GM19468 (cell line): ENCODE data around the gene SLC39A11.

Experiments
- ATAC-seq: cut with Tn5 transposase; IDR thresholded peaks from one replicate; pipeline ENCODE4 v1.9.1; 2021; ENCODE audit warnings: mild to moderate bottlenecking, moderate library complexity, moderate number of reproducible peaks; ENCODE audit not compliant: unreplicated experiment; ENCODE audit errors: extremely low read depth

SLC39A11 gene

DNA sequence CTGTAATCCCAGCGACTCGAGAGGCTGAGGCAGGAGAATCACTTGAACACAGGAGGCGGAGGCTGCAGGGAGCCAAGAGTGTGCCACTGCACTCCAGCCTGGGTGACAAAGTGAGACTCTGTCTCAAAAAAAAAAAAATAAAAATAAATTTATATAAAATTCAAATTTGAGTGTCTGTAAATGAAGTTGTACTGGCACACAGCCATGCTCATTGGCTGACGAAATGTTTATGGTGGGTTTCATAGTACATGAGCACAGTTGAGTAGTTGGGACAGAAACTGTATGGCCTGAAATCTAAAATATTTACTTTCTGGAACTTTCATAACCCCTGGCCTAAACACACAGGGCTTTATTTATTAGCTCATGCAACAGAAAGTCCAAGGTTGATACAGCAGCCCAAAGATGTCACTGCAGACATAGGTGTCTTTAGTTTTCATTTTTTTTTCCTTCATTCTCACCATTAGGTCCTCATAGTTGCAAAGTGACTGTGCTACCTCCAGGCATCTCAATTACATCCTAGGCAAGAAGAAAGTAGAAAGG is 355.3 kb downstream of the SLC39A11 start:
- ATAC-seq: no peak

DNA sequence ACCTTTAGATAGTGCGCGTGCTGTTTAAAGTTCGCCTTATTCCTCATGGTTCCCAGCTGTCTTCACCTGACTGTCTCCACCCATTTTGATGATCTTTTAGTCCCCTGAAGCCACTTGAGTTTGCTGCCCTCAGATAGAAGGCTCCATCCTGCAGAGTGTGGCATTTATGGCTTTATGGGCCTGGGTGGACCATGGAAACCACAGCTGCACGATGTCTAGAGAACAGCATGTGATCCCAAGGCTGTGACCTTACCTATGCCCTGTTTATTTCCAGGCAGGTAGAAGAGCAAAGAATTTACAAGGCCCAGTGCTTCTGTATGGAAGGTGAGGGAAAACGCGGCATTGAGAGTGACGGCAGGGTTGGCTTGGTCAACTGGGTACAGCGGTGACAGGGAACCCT is 356.9 kb downstream of the SLC39A11 start:
- no peak for ATAC-seq

DNA sequence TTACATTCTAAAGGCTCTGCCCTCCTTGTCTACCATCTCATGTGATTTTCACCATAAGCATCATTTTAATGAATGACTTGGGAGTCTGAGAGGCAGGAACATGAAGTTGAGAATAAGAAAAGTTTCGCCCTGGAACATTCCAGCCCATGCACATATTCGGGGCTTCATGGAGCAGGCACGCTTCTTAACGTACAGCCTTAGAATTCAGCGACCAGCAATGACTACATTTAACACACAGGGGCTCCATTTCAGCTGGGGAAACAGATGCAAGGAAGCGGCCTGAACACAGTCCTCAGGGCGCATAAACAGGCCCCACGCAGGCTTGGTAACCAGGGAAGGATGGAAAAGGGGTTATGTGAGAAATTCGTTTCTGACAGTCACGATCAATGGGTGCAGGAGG is 357.4 kb downstream of the SLC39A11 start:
- ATAC-seq: no peak

DNA sequence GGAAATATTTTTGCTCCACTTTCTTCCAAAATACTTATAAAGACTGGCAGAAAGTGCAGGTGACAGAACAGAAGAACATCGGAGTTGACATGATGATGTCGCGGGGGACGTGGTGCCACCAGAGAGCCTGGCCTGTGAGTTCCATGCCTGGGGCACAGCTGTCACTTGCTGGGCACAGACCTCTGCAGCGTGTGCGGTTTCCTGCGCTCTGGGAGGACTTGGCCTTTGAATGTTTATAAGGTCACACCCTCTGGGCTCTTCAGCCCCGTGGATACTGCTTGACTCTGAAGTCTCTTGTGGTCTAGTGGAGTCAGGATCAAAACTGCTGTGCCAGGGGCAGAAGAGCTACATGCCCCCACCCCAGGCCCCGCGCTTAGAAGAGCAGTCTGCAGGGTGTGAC is 357.9 kb downstream of the SLC39A11 start:
- no peak for ATAC-seq

DNA sequence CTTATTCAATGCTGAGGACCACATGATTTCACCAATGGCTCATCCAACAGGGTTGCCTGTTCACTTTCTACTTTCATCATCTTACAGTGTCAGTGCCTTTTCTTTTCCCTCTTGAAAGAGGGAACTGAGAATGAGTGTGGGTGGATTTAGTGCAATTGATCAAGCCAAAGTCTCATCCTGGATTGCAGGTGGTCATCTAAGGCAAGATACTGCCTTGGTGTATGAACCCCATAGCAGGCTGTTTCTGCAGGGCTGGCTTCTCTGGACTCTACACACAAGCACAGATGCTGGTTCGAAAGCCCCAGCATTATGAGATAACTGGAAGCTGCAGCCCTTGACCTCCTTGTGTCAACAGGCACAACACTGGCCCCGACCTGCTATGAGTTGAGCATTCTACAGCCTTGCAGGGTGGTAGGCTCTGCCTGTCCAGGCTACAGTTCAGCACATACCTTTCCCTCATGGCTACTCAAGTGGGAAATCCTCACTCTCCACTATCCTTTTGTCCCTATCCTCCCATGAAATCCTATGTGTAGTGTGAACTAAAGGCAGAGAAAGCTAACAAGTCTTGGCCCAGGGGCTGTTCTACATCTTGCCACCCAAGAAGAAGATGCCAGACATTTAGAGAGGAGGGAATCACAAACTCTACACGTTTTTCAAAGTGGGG is 358.7 kb downstream of the SLC39A11 start:
- ATAC-seq: no peak

DNA sequence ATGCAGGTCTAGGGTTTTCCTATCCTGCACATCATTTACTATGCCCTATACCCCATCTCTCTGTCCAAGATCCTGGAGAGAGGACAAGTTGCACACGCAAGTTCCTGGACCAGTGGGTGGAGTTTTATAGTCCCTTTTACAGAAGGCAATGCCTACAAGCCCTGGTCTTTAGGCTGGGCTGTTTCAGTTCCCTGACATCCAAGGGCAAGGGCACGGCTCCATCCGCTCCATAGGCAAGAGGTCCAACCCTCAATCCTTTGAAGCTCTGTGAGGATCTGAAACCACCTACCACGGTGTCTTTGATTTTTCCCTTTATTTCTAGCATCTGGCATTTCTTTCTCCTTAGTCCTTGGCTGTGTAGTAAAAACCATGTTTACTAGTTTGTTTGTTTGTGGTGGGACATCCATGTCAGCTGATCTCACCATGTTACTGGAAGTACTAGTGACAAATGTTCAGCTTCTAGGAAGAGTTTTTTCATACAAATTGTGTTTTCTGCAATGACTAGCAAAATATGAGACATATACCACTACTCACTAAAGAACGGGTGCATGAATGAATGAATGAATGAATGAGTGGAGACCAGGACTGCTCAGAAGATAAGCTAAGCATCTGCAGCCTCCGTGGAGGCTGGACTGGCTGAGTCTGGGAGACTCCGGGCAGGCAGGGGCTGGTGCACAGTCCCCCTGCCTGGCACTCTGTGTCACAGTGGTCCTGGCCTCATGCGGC is 359.4 kb downstream of the SLC39A11 start:
- ATAC-seq: no peak

DNA sequence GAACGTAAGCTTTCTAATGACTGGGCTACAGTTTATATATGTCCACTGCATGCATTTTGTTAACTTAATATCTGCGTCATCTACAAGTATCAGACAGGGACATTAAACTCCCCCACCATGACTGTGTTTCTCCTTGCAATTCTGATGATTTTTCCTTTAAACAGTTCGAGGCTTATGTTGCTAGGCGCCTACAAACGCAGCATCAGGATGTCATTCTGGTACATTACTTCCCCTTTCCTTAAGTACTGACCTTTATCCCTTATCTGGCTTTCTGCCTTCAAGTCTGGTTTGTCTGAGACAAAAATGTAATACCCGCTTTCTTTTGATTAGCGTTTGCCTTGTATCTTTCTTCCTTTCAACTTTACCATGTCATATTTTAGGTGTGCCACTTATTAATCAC is 362.4 kb downstream of the SLC39A11 start:
- ATAC-seq: no peak

DNA sequence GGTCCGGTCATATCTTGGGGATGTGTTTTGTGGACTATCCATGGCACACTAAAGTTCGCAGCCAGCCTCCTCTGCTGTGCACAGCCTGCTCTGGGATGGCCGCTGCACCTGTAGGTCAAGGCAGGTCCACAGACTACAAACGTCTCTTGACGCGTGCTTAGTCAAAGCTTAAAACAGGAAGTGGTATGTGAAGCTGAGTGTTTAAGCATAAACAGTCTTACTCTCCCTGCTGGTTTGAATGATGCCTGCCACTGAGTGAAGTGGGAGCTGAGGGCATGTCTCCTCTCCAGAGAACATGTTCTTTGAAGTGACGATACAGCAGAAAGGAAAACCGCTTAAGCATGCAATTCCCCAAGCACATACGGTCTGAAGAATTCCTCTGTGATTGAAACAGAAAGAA is 365.6 kb downstream of the SLC39A11 start:
- peak; percentile 89 for ATAC-seq

DNA sequence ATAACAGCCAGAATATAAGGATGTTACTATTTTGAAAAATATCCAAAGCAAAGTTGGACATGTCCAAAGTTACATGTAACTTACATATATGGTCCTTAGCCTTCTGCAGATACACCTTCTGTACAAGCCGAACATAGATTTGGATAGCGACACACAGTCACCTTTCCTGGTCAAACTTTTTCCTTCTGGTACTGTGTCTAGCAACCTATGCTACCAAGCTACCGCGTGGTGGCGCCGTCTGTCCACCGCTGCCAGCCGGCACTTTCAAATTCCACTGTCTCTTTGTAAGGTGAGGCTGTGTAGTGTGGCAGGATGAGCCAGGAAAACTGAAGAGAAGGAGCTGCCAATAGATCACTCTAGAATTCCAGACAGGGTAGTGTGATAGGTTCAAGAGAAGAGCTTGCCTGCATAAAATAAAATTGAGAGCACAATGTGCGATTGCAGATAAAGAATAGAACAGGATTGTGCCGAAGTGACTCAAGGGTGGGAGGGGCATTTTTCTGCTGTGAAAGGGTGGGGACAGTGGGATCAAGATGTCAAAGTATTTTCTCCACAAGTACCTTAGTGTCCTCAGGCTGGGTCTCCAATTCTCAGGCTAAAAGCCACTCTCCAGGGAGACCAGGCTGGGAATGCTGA is 366.9 kb downstream of the SLC39A11 start:
- ATAC-seq: no peak

DNA sequence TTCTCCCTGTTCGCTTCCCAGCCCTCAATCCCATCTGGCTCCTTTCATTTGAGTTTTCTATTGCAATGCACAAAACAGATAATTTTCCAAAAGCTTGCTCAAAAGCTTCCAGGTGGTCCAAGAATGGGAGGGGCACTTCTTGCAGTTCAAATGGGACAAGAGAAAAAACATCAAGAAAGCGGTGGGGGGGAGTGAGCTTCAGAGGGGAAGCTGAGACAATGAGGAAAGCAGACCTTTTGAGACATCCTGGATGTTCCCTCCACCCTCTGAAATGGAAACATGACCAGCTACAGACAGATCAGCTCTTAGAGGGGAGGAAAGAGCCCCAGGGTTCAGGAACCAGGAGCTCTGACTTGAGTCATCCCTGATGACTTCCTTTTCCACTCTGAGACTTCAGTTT is 368.2 kb downstream of the SLC39A11 start:
- ATAC-seq: no peak

DNA sequence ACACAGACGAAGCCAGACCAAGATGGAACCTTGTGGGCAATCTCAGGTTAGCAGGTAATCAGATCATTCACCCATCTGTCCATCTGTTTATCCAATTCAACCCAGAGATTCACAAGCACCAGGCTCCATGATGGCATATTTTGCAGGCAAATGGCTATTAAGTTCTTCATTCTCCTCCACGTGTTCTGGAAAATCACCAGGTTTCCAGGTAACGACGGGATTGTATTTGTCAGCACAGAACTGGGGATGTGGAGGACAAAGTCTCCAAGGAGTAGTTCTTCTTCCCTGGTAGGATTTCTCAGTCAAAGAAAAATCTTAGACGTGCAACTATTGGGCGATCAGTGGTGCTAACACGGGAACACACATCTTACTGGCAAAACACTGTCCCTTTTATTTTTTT is 368.8 kb downstream of the SLC39A11 start:
- no peak for ATAC-seq

DNA sequence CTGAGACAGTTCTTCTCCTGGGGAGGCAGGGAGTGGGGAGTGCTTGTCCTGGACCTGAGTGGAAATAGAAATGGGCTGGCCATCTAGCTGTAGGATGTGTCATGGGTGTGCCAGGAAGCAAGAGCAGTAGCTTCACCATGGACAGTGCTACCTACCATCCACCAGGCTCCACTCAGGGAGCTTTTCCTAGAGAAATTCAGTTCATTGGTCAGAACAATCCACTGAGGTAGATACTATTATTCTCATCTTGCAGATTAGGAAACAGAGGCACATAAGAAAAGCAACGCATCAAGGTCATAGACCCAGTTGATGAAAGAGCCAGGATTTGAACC is 372.0 kb downstream of the SLC39A11 start:
- ATAC-seq: no peak

DNA sequence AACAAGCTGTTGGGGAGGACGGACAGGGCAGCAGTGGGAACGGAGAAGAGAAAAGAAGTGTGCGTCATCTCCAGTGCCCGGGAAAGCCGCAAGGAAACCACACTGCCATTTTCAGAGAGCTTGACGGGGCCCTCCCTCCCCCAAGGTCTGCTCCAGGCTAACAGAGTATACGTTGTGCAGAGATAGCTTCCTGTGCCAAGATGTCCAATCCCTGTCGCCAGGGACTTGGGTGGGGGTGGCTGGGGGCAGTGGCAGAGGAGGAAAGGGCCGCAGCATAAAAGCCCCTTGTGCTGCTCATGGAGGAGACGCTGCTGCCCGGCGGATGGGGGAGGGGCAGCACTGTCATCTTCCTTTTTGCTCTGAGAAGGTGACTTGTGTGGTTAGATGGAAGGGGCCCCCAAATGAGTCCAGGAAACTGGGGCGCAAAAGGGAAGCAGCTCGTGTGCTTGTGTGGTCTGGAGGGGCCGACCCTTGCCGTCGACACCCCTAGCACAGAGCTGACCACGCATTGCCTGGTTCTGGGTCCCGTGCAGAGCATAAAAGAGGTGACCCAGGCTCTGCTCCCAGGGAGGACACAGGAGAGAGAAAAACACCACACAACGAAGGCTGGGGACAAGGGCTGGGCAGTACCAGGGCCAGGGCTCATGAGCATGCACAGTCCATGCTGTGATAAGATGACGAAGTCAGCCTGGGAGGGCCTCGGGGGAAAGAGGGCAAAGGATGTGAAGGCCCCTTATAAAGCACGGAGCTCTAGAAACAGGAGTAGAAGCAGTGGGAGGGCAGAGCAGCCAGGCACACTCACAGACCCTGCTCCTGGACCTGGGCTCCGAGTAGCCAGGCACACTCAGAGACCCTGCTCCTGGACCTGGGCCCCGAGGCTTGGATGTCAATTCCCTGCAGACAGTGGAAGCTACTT is 372.7 kb downstream of the SLC39A11 start:
- ATAC-seq: no peak

DNA sequence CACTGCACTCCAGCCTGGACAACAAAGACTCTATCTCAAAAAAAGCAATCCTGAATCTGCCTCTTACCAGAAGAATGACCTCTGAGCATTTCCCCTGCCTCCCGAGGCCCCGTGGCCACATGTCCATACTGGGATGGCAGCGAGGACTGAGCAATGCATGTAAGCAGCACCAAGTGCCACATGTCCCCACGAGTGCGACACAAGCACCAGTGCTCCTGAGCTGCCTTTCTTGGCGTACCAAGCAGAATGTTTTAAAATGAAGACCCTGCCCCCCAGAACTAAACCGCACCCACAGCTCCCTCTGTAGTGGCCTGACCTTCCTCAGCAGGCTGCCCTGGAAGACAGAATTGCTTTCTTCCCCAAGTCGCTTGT is 373.3 kb downstream of the SLC39A11 start:
- ATAC-seq: no peak

DNA sequence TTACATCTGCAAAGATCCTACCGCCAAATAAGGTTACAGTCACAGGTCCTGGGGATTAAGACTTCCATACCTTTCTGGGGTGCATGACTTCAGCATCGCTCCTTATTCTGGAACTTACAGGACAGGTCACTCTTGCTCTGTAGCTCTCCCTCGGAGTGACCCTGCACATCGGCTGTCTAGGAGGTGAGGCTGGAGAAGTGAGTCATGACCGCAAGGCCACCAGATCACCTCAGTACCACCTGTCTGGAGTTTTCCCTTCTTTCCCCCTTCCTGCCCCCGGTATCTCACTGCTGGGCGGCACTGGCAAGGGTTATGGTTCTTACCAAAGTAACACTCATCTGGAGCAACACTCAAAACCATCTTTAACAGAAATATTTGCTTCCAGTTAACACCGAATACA is 374.8 kb downstream of the SLC39A11 start:
- ATAC-seq: no peak

DNA sequence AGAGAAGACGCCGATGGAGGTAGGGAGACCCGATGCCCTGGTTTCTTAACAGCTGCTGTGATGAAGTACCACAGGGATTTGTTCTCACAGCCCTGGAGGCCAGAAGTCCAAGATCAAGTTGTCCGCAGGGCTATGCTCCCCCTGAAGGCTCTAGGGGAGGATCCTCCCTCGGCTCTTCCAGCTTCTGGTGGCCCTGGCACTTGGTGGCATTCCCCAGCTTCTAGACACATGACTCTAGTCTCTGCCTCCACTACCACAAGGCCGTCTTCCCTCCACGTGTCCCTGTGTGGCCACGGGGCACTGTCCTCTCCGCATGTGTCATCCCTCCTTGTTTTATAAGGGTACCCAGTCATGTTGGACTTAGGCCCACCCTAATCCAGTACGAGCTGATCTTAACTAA is 375.2 kb downstream of the SLC39A11 start:
- no peak for ATAC-seq

DNA sequence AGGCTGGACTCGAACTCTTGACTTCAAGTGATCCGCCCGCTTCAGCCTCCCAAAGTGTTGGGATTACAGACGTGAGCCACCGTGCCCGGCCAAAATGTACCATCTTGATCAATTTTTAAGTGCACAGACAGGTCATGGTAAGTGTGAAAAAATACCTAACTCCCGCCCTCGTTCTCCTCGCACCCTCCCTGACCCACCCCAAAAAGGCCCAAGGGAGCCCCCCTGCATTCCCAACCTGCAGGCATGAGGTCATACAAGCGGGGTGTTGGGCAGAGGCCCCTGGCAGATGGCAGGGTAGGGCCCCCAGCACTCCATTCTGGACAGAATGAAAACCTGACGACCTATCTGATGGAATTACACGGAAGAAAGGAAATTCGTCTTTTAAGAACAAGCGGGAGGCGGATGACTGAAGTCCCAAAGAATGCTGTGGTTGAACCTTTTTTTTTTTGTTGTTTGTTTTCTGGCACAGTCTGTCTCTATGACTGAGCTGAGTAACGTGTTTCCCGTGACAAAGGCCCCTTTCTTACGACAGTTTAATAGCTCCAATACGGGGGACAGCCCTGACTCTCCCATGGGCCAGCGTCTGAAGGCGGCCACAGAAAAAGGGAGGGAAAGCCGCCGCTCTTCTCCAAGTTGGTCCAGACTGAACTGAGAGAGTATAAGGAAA is 376.4 kb downstream of the SLC39A11 start:
- ATAC-seq: no peak

DNA sequence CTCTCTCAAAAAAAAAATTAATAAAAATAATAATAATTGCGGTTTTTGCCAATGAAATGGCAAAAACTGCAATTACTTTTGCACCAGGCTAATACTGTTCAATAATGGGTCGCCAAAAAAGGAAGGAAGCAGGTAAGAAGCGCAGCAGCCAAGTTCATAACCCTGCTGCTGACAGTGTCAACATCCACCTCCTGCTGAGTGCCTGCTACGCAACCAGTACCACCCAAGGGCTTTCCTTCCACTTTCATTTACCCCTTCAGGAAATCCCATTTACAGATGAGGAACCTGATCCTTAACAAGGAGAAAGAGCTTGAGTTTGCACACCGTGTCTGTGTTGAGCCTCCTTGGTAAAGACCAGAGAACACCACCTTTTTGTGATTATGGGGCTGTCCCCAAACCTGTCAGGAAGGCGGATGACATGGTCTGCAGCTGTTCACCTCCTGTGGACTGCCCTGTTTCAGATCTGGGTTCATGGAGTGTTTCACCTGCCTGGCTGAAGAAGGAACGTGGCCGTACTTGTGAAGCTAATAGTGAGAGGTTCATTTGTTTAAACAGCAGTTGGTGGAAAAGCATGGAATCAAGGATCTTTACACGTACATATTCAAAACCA is 378.0 kb downstream of the SLC39A11 start:
- no peak for ATAC-seq

DNA sequence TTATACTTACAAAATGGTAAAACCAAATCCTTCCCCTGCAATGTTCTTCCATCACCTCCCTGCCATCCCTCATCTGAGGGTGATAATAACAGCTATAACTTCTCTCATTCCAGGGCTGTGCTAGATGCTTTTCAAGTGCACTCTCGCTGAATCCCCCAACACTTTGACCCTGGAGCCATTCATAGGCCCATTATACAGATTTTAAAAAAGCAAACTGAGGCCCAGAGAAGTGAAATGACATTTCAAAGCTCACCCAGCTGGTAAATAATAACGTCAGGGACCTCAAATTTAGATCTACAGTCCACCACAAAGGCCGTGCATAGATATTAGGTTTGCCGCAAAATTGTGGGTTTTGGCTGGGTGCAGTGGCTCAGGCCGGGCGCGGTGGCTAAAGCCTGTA is 378.8 kb downstream of the SLC39A11 start:
- ATAC-seq: no peak
